Measurements from ENCODE around the gene TREM2.

The TREM2 gene

GRCh38 chr6:41170547-41171160 is 7.7 kb upstream of the TREM2 start:
- Histone ChIP-seq H3K14ac (ENCODE audit: low read length) (no peak overlapping the region), H3K9ac (ENCODE audit: low read length) (no peak overlapping the region), H3K4ac (ENCODE audit: low read depth, low read length) (no peak overlapping the region), H3K79me2 (ENCODE audit: control insufficient read depth, insufficient read depth, low read length, poor library complexity) (no peaks in the 10 kb centered on the region), H2BK120ac (ENCODE audit: insufficient read depth, low read length, poor library complexity) (no peak overlapping the region), H2AFZ (ENCODE audit: insufficient read depth, low read length, poor library complexity) (no peak overlapping the region), H3K27ac (ENCODE audit: low read depth, low read length) (no peak overlapping the region), H2BK5ac (ENCODE audit: low read depth, low read length, poor library complexity) (no peak overlapping the region), H4K12ac (ENCODE audit: low read depth, low read length) (no peak overlapping the region), H3K9me3 (ENCODE audit: insufficient read depth, low read depth, low read length) (no peaks in the 10 kb centered on the region), H3K27me3 (ENCODE audit: insufficient read depth, low read length) (no peaks in the 10 kb centered on the region), H4K91ac (ENCODE audit: low read depth, low read length) (no peak overlapping the region), H3K23ac (ENCODE audit: low read length) (no peak overlapping the region), H3K79me1 (ENCODE audit: low read length) (no peaks in the 10 kb centered on the region), H3K4me1 (ENCODE audit: control insufficient read depth in 1 of 2, insufficient read depth in 2 of 2, low read length in 2 of 2) (no peaks in the 10 kb centered on the region), H3K4me3 (ENCODE audit: low read depth, low read length) (no peak overlapping the region), H3K4me2 (ENCODE audit: low read length) (no peak overlapping the region), H3K36me3 (ENCODE audit: control insufficient read depth in 1 of 2, insufficient read depth in 2 of 2, low read length in 2 of 2) (no peaks in the 10 kb centered on the region), H2AK5ac (ENCODE audit: low read length) (no peak overlapping the region), H2BK12ac (ENCODE audit: low read length) (no peak overlapping the region), H3K18ac (ENCODE audit: low read length) (no peak overlapping the region), H4K8ac (ENCODE audit: low read depth, low read length) (no peak overlapping the region)
- DNase-seq, result no peak
- WGBS (ENCODE audit: extremely low coverage, insufficient coverage, insufficient read length), result no CpG with 5 or more reads among the region's 4 CpGs

GRCh38 chr6:41167173-41167963 is 4.5 kb upstream of the TREM2 start:
- DNase-seq, result peak in 1 of 2 donors; percentile 11
- Histone ChIP-seq H3K27ac (ENCODE audit: low read depth, low read length) (no peak overlapping the region), H3K9ac (ENCODE audit: low read length) (no peak overlapping the region), H2AFZ (ENCODE audit: insufficient read depth, low read length, poor library complexity) (no peak overlapping the region), H3K9me3 (ENCODE audit: insufficient read depth, low read depth, low read length) (no peaks in the 10 kb centered on the region), H3K4me2 (ENCODE audit: low read length) (no peak overlapping the region), H3K79me1 (ENCODE audit: low read length) (no peaks in the 10 kb centered on the region), H3K18ac (ENCODE audit: low read length) (no peak overlapping the region), H3K27me3 (ENCODE audit: insufficient read depth, low read length) (no peaks in the 10 kb centered on the region), H3K4me3 (ENCODE audit: low read depth, low read length) (no peak overlapping the region), H4K8ac (ENCODE audit: low read depth, low read length) (no peak overlapping the region), H2AK5ac (ENCODE audit: low read length) (no peak overlapping the region), H4K12ac (ENCODE audit: low read depth, low read length) (no peak overlapping the region), H3K23ac (ENCODE audit: low read length) (no peak overlapping the region), H4K91ac (ENCODE audit: low read depth, low read length) (no peak overlapping the region), H2BK12ac (ENCODE audit: low read length) (no peak overlapping the region), H2BK120ac (ENCODE audit: insufficient read depth, low read length, poor library complexity) (no peak overlapping the region), H3K79me2 (ENCODE audit: control insufficient read depth, insufficient read depth, low read length, poor library complexity) (no peaks in the 10 kb centered on the region), H3K36me3 (ENCODE audit: control insufficient read depth in 1 of 2, insufficient read depth in 2 of 2, low read length in 2 of 2) (no peaks in the 10 kb centered on the region), H3K4ac (ENCODE audit: low read depth, low read length) (no peak overlapping the region), H3K14ac (ENCODE audit: low read length) (no peak overlapping the region), H2BK5ac (ENCODE audit: low read depth, low read length, poor library complexity) (no peak overlapping the region), H3K4me1 (ENCODE audit: control insufficient read depth in 1 of 2, insufficient read depth in 2 of 2, low read length in 2 of 2) (peaks cover 0 to 5% of the 10 kb centered on the region in 2 experiments)
- WGBS (ENCODE audit: extremely low coverage, insufficient coverage, insufficient read length), result no CpG with 5 or more reads among the region's 5 CpGs

GRCh38 chr6:41164551-41165120 is 1.7 kb upstream of the TREM2 start:
- H3K18ac ChIP-seq (ENCODE audit: low read length), result no peak overlapping the region
- H3K9ac ChIP-seq (ENCODE audit: low read length), result no peak overlapping the region
- H3K14ac ChIP-seq (ENCODE audit: low read length), result no peak overlapping the region
- H3K27me3 ChIP-seq (ENCODE audit: insufficient read depth, low read length), result no peaks in the 10 kb centered on the region
- H4K8ac ChIP-seq (ENCODE audit: low read depth, low read length), result no peak overlapping the region
- H2BK12ac ChIP-seq (ENCODE audit: low read length), result no peak overlapping the region
- no peaks in the 10 kb centered on the region for H3K79me2 ChIP-seq (ENCODE audit: control insufficient read depth, insufficient read depth, low read length, poor library complexity)
- H3K79me1 ChIP-seq (ENCODE audit: low read length), result no peaks in the 10 kb centered on the region
- H2AFZ ChIP-seq (ENCODE audit: insufficient read depth, low read length, poor library complexity), result no peak overlapping the region
- no CpG with 5 or more reads among the region's 4 CpGs for WGBS (ENCODE audit: extremely low coverage, insufficient coverage, insufficient read length)
- H2BK5ac ChIP-seq (ENCODE audit: low read depth, low read length, poor library complexity), result no peak overlapping the region
- no peak overlapping the region for H4K91ac ChIP-seq (ENCODE audit: low read depth, low read length)
- H3K4me3 ChIP-seq (ENCODE audit: low read depth, low read length), result no peak overlapping the region
- H2BK120ac ChIP-seq (ENCODE audit: insufficient read depth, low read length, poor library complexity), result no peak overlapping the region
- no peak overlapping the region for H3K27ac ChIP-seq (ENCODE audit: low read depth, low read length)
- no peak overlapping the region for H3K23ac ChIP-seq (ENCODE audit: low read length)
- H3K4me1 ChIP-seq (ENCODE audit: control insufficient read depth in 1 of 2, insufficient read depth in 2 of 2, low read length in 2 of 2), result peaks cover 2 to 5% of the 10 kb centered on the region in 2 experiments
- DNase-seq, result no peak
- H2AK5ac ChIP-seq (ENCODE audit: low read length), result no peak overlapping the region
- H3K36me3 ChIP-seq (ENCODE audit: control insufficient read depth in 1 of 2, insufficient read depth in 2 of 2, low read length in 2 of 2), result no peaks in the 10 kb centered on the region
- no peak overlapping the region for H3K4ac ChIP-seq (ENCODE audit: low read depth, low read length)
- H3K4me2 ChIP-seq (ENCODE audit: low read length), result no peak overlapping the region
- no peak overlapping the region for H4K12ac ChIP-seq (ENCODE audit: low read depth, low read length)
- no peaks in the 10 kb centered on the region for H3K9me3 ChIP-seq (ENCODE audit: insufficient read depth, low read depth, low read length)

- Histone ChIP-seq H3K4ac (ENCODE audit: low read depth, low read length) (no peak overlapping the region), H3K4me3 (ENCODE audit: low read depth, low read length) (no peak overlapping the region), H2AFZ (ENCODE audit: insufficient read depth, low read length, poor library complexity) (no peak overlapping the region), H2BK12ac (ENCODE audit: low read length) (no peak overlapping the region), H4K12ac (ENCODE audit: low read depth, low read length) (no peak overlapping the region), H3K79me1 (ENCODE audit: low read length) (no peaks in the 10 kb centered on the region), H3K9ac (ENCODE audit: low read length) (no peak overlapping the region), H4K91ac (ENCODE audit: low read depth, low read length) (no peak overlapping the region), H3K27me3 (ENCODE audit: insufficient read depth, low read length) (no peaks in the 10 kb centered on the region), H2BK120ac (ENCODE audit: insufficient read depth, low read length, poor library complexity) (no peak overlapping the region), H3K79me2 (ENCODE audit: control insufficient read depth, insufficient read depth, low read length, poor library complexity) (no peaks in the 10 kb centered on the region), H3K23ac (ENCODE audit: low read length) (no peak overlapping the region), H3K9me3 (ENCODE audit: insufficient read depth, low read depth, low read length) (peaks cover 3% of the 10 kb centered on the region), H3K27ac (ENCODE audit: low read depth, low read length) (no peak overlapping the region), H3K14ac (ENCODE audit: low read length) (no peak overlapping the region), H3K18ac (ENCODE audit: low read length) (no peak overlapping the region), H3K4me2 (ENCODE audit: low read length) (no peak overlapping the region), H3K36me3 (ENCODE audit: control insufficient read depth in 1 of 2, insufficient read depth in 2 of 2, low read length in 2 of 2) (no peaks in the 10 kb centered on the region), H2BK5ac (ENCODE audit: low read depth, low read length, poor library complexity) (no peak overlapping the region), H4K8ac (ENCODE audit: low read depth, low read length) (no peak overlapping the region), H3K4me1 (ENCODE audit: control insufficient read depth in 1 of 2, insufficient read depth in 2 of 2, low read length in 2 of 2) (peaks cover 2 to 5% of the 10 kb centered on the region in 2 experiments), H2AK5ac (ENCODE audit: low read length) (no peak overlapping the region)
- WGBS (ENCODE audit: extremely low coverage, insufficient coverage, insufficient read length), result no CpG with 5 or more reads among the region's 1 CpG
- no peak for DNase-seq
Measured at GRCh38 chr6:41163419-41163717, 452 bp upstream of the TREM2 start.
